Stimulated activated naive CD8-positive, alpha-beta T cell treated with anti-CD3 and anti-CD28 coated beads, Interleukin-15, Interleukin-2, amounts not matched to agents 100 U/mL and 50 U/mL, for 24 hours (primary cell): ENCODE measurements around the gene TNFSF18.
A peak's percentile ranks its signal among the peaks of the same experiment; 100 is the strongest.
"Not testable (repeated sequence)": the region's sequence is repeated elsewhere in the genome, so short reads cannot be mapped to it uniquely, and the experiment has no call there.

Experiments
- ATAC-seq: fragments of 150-1000 bp; cut with Tn5 transposase; one replicate; pipeline ENCODE4 v1.10.0; 2021
- DNase-seq: peaks from one replicate; pipeline ENCODE4 v3.0.0; 2021

The TNFSF18 gene, protein sequence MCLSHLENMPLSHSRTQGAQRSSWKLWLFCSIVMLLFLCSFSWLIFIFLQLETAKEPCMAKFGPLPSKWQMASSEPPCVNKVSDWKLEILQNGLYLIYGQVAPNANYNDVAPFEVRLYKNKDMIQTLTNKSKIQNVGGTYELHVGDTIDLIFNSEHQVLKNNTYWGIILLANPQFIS

GRCh38 chr1:173050865-173051264 is at the start of gene TNFSF18:
Gene TNFSF18 (minus strand): TSS chr1:173050941. CDS start chr1:173050896, 45 bp downstream.
- ATAC-seq = no peak

DNA sequence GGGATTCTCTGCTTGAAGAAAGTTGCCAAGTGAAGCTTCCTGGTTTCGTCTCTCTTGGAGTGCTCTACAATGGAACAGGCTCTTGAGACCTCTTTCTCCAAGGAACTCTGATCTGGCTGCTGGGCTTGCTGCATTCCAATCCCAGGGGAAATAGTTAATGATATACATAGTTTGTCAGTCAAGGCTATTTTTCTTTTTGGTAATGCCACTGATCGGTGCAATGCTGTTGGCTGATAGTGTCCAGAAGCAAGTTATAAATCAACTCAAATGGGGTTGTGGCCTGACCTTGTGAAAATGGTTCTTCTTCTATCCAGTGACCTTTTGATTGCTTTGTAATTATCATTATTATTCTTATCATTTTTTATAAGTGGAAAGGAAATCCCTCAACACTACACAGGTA is 48.4 kb upstream of the TNFSF18 start:
- ATAC-seq = no peak

More at GRCh38 chr1:173050865-173051264, at the start of gene TNFSF18:
- DNase-seq = no peak

GRCh38 chr1:173098117-173098516 is 47.4 kb upstream of the TNFSF18 start:
- DNase-seq = no peak
- ATAC-seq = no peak

More for the DNA sequence above, 48.4 kb upstream of the TNFSF18 start:
- DNase-seq = no peak

DNA sequence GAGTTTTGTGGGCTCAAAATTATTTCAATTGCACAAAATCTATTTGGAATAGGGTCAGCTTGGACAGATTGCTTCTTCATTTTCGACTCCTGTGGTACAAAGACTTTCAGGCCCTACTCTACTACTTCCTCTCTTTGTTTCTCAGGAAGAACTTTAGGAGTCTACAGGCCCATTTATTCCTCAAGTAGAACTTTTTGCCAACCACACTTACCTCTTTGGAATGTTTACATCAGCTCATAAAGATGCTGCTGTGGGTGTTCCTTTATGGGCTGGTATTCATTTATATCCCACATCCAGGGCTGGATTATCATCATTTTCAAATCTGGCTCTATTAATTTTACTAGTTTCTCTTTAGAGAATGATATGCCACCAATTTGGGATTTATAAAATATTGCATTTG is 46.3 kb upstream of the TNFSF18 start:
- no peak for DNase-seq
- no peak for ATAC-seq

GRCh38 chr1:173095632-173096031 is 44.9 kb upstream of the TNFSF18 start:
- DNase-seq (no peak), ATAC-seq (no peak)

GRCh38 chr1:173094541-173094940 is 43.8 kb upstream of the TNFSF18 start:
- ATAC-seq = no peak
- DNase-seq = no peak

DNA sequence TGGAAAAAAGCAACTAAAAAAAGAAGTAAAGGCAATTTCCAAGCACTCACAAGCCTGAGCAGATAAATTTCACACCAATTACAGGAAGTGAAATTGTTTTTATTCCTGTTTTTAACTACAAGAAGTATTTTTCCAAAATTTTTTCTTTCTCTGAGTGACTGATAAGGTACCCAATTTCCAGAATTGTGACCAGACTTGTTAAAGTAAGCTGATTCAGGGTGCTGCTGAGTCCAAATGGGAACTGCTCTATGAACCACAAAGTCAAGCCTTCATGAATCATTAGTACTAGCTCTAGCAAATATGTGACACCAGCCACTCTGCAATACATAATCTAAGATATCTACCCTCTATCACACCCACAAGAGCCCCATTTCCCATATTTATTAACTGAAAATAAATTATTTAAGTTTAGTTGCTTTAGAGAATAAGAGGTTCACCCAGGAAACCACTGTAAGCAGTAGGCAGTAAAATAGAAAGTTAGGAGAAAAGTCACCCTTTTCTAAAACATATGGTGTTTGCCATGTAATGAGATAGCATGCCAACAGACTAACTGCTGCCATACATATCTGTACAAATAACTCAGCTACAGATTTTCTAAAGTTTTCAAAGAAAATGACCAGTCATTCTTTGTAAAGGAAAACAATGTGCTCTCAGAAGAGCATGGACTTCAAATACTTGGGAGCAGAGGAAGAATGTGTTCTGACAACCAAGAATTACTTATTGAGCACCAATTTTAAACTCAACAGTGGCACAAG is 43.1 kb upstream of the TNFSF18 start:
- no peak for DNase-seq
- ATAC-seq = no peak

DNA sequence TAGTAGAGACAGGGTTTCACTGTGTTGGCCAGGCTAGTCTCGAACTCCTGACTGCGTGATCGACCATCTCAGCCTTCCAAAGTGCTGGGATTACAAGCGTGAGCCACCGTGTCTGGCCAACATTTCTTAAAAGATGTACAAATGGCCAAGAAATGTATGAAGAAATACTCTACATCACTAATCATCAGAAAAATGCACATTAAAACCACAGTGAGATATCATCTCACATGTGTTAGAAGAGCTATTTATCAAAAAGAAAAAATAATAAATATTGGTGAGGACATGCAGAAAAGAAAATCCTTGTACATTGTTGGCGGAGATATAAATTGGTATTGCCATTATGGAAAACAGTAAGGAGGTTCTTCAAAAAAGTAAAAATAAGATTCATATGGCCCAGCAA is 33.6 kb upstream of the TNFSF18 start:
- ATAC-seq (no peak), DNase-seq (no peak)

DNA sequence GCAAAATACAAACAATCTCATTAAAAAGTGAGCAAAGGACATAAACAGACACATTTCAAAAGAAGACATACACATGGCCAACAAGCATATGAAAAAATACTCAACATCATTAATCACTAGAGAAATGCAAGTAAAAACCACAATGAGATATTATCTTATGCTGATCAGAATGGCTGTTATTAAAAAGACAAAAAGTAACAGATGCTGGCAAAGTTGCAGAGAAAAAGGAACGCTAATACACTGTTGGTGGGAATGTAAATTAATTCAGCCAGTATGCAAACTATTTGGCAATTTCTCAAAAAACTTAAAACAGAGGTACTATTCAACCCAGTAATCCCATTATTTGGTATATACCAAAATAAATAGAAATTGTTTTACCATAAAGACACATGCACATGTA is 32.2 kb upstream of the TNFSF18 start:
- DNase-seq (no peak), ATAC-seq (no peak)

DNA sequence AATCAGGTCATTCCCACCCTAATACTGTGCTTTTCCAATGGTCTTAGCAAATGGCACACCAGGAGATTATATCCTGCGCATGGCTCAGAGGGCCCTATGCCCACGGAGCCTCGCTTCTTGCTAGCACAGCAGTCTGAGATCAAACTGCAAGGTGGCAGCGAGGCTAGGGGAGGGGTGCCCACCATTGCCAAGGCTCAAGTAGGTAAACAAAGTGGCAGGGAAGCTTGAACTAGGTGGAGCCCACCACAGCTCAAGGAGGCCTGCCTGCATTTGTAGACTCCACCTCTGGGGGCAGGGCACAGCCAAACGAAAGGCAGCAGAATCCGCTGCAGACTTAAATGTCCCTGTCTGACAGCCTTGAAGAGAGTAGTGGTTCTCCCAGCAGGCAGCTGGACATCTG is 23.5 kb upstream of the TNFSF18 start:
- DNase-seq, ATAC-seq: not testable (repeated sequence)

- ATAC-seq = no peak
Observed at GRCh38 chr1:173064011-173064410, 13.3 kb upstream of the TNFSF18 start.

GRCh38 chr1:173063171-173063570 is 12.4 kb upstream of the TNFSF18 start:
- ATAC-seq = no peak

More at GRCh38 chr1:173064011-173064410, 13.3 kb upstream of the TNFSF18 start:
- DNase-seq = no peak

DNA sequence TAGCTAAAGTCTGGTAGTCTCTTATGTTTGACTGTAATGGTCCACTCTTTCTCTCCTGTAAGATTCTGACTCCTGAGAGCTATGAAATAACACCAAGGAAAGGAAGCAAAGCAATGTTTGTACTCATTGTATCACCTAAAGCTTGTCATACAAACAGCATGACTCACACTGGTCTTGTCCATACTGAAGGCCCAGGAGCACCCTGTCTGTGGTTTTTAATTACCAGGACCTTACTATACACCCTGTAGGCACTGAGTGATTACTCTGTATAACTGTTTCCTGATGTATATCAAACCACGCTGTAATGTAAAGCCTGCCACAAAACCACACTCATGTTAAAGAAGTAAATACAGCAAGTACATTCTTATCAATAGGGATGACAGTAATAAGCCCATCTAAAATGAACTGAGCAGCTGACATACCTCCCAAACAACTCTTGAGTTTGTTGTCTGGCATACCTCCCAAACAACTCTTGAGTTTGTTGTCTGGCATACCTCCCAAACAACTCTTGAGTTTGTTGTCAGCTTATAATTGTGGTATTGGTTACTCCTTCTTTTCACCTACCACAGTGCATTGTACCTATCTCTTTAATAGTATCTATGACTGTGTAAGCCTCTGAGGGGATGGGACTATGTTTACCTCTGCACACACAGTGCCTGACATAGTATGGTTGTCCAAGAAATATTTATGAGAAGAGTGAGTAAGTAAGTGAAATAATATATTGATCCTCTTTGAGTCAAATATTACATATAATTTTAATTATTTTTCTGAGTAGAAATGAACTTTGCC is 11.6 kb upstream of the TNFSF18 start:
- ATAC-seq (peak; percentile 40), DNase-seq (no peak)

More at GRCh38 chr1:173063171-173063570, 12.4 kb upstream of the TNFSF18 start:
- DNase-seq = no peak

DNA sequence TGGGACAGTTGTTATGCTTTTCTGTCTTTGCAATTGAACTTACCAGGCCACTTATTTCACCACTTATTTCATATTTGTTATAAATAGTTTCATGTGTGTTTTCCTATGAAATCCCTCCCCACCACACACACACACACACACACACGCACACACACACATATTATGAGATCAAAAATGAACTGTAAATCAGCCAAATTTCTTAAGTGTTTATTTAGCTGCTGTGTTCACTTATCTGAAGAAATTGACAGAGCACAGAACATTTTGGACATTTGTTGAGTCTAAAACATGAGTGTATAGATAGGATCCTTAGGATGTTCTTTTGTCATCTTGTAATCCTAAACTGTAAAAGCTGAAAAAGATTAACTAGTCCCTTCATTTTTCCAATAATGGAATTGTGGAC is 7.8 kb upstream of the TNFSF18 start:
- ATAC-seq (no peak), DNase-seq (no peak)

DNA sequence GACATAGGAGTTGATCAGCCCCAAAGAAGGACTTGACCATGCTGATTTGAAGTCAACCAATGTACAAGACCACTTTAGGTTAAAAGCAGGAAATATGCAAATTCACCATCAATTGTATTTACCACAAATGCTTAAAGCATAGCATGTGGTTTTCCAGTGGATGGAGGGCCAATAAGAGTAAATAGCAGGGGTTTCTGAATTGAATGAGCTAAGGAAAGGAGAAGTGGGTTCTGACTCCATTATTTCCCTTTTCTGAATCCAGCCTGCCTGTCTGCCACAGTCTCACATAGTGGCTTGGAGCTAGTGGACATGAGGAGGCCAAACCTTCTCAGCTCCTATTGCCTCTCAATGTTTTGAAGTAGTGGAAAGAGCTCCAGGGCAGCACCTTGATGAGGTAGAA is 7.2 kb upstream of the TNFSF18 start:
- DNase-seq (no peak), ATAC-seq (no peak)

- DNase-seq = no peak
Observed at GRCh38 chr1:173056365-173056764, 5.6 kb upstream of the TNFSF18 start.

DNA sequence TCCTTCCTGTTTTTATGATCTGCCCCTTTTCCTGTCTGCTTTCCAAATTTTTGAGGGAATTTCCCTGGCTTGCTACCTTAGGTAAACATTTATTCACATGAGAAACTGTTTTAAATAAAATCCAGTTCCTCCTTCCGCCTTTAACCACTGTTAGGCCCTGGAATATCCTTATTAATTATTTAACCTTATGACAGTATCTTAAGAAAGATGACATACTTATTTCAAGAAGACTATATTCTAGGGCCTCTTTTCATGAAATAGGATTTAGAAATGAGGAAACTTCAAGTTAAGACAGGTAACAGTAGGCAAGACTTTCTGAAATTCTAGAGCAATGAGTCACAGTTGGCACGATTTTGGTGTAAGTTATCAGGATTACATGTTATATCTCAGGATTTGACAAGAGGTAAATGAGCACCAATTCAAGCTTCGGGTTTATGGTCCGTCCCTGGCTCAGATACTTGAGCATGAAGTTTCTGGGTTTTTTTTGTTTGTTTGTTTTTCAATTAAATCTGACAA is 2.0 kb upstream of the TNFSF18 start:
- no peak for ATAC-seq
- DNase-seq = no peak

More at GRCh38 chr1:173056365-173056764, 5.6 kb upstream of the TNFSF18 start:
- ATAC-seq = no peak

DNA sequence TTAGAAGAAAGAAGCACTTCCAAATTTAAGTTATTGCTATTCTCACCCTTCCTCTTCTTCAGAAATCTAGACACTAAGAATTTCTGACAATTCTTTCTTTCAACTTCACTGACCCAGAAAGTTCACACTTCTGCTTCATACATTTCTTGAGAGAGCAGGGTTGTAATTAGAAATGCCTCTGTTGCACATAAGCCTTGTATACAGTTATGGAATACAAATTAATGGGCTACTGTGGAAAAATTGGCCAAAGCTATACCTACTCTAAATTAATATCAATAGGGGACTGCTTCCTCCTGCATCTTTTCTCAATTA is 1.5 kb downstream of the TNFSF18 start:
- no peak for DNase-seq
- no peak for ATAC-seq

DNA sequence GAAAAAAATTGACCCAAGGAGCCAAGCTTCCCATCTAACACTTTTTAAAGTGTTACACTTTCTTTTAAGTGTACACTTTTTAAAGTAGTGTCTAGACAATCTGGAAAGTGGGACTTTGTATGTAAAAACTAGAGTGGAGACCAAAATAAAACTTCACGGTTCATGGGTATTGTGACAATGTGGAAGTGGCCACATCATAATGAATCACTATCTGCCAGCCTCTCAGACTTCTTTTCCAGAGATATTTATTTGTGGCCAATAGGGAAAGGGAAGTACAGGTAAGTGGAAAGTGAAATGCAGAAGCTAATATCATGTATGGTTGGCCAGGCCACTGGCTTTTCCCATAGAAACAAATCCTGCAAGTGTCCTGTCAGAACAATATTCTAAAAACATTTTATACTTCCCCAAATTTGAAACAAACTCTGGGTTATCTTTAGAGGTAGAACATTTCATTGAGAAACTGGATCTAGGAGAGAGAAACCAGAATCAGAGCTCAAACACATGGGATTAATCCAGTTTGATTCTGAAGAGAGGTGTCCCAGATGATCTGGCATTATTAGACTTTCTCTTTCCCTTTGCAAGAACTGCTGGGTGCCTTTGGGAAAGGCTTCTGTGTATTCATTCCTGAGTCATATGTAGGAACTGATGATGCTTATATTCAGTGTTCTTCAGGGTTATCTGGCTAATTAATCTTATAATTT is 2.0 kb downstream of the TNFSF18 start:
- DNase-seq = no peak
- no peak for ATAC-seq

GRCh38 chr1:173044656-173045055 is 6.1 kb downstream of the TNFSF18 start:
- ATAC-seq (no peak), DNase-seq (no peak)

GRCh38 chr1:173043253-173043652 is 7.5 kb downstream of the TNFSF18 start:
- ATAC-seq (no peak), DNase-seq (no peak)

GRCh38 chr1:173042806-173043205 is 7.9 kb downstream of the TNFSF18 start:
- DNase-seq (no peak), ATAC-seq (no peak)
